GM23248 (cell line): Measurements from ENCODE around the gene SGTA.

Experiments used
- EZH2 ChIP-seq: fragments of 200-600 bp; sonication (generic); IDR thresholded peaks from 2 replicates; pipeline ENCODE4 v1.6.1; 2018; ENCODE audit warnings: antibody characterized with exemption, mild to moderate bottlenecking; ENCODE audit not compliant: insufficient read depth, poor library complexity, severe bottlenecking
- EZH2phosphoT487 ChIP-seq: fragments of 200-600 bp; sonication (generic); IDR thresholded peaks from 2 replicates; pipeline ENCODE4 v1.6.1; 2018; ENCODE audit warnings: antibody characterized with exemption, moderate library complexity, mild to moderate bottlenecking, low read depth; ENCODE audit not compliant: insufficient read depth

- TF ChIP-seq EZH2phosphoT487 (no peak), EZH2 (no peak)
Measured at GRCh38 chr19:2787115-2787514, 4.0 kb upstream of the SGTA start.
